ENCODE measurements around the gene TAX1BP1. TPM values are rescaled to one million over a fixed set of nuclear protein-coding genes. Genes with fewer than 3 reads are reported as not detected.

TAX1BP1 gene
- polyA plus RNA-seq, 1 donor (not counting 4 experiments of a cell fraction or from before 2014, with no cell fraction given) = 102 TPM

GRCh38 chr7:27708485-27708884 lies 31.5 kb upstream of the TAX1BP1 start:
- Histone ChIP-seq H3K9me1 (ENCODE audit: control insufficient read depth, extremely low read depth, insufficient read depth, low read length) (no peaks in the 10 kb centered on the region), H3K9ac (ENCODE audit: control insufficient read depth, extremely low read depth, insufficient read depth, low read length) (no peak overlapping the region), H3K36me3 (ENCODE audit: control insufficient read depth in 2 of 2, extremely low read depth in 1 of 2, insufficient read depth in 2 of 2, low read length in 2 of 2) (no peaks in the 10 kb centered on the region), H3K79me2 (ENCODE audit: control insufficient read depth, insufficient read depth, low read length) (no peaks in the 10 kb centered on the region), H3K27ac (ENCODE audit: control insufficient read depth, insufficient read depth, low read length) (no peak overlapping the region), H3K4me1 (ENCODE audit: control insufficient read depth, extremely low read depth, insufficient read depth, low read length) (no peaks in the 10 kb centered on the region), H3K9me3 (ENCODE audit: control insufficient read depth, low read depth, low read length) (no peaks in the 10 kb centered on the region), H2AFZ (ENCODE audit: control insufficient read depth, low read length) (no peak overlapping the region), H3K27me3 (ENCODE audit: control insufficient read depth, extremely low read depth, insufficient read depth, low read length) (no peaks in the 10 kb centered on the region), H3K4me3 (ENCODE audit: control insufficient read depth in 2 of 3, extremely low read depth in 1 of 3, insufficient read depth in 2 of 3, low read depth in 1 of 3, low read length in 3 of 3) (no peak overlapping the region), H3K4me2 (ENCODE audit: control insufficient read depth, extremely low read depth, insufficient read depth, low read depth, low read length) (no peak overlapping the region), H4K20me1 (ENCODE audit: control insufficient read depth, extremely low read depth, insufficient read depth, low read length) (no peaks in the 10 kb centered on the region)
- no peak for FAIRE-seq
- no peak for DNase-seq (ENCODE audit: low read depth, low spot score)
- TF ChIP-seq EZH2 (IDR thresholded peaks at IDR 0.05; ENCODE audit: low read length) (no peak), CTCF (optimal IDR thresholded peaks at IDR 0.05 in 1 of 3, IDR thresholded peaks at IDR 0.05 in 1 of 3, conservative IDR thresholded peaks at IDR 0.05 in 1 of 3; ENCODE audit: extremely low read depth in 1 of 3, insufficient read depth in 2 of 3, low read length in 3 of 3) (no peak)
- dilution Hi-C loops (cut with MboI; ENCODE audit: extremely low pct_ligation_motif_present, low sequenced_read_pairs) = no loop called here

GRCh38 chr7:27709137-27710075 lies 30.6 kb upstream of the TAX1BP1 start:
- H4K20me1 ChIP-seq (ENCODE audit: control insufficient read depth, extremely low read depth, insufficient read depth, low read length) = no peaks in the 10 kb centered on the region

More at GRCh38 chr7:27709137-27710075, 30.6 kb upstream of the TAX1BP1 start:
- no peak for TF ChIP-seq CTCF (optimal IDR thresholded peaks at IDR 0.05 in 1 of 3, IDR thresholded peaks at IDR 0.05 in 1 of 3, conservative IDR thresholded peaks at IDR 0.05 in 1 of 3; ENCODE audit: extremely low read depth in 1 of 3, insufficient read depth in 2 of 3, low read length in 3 of 3)
- no peak for TF ChIP-seq EZH2 (IDR thresholded peaks at IDR 0.05; ENCODE audit: low read length)
- dilution Hi-C loops (cut with MboI; ENCODE audit: extremely low pct_ligation_motif_present, low sequenced_read_pairs) = no loop called here
- H2AFZ ChIP-seq (ENCODE audit: control insufficient read depth, low read length) = no peak overlapping the region
- DNase-seq (ENCODE audit: low read depth, low spot score) (no peak), FAIRE-seq (no peak)
- H3K9ac ChIP-seq (ENCODE audit: control insufficient read depth, extremely low read depth, insufficient read depth, low read length) = no peak overlapping the region
- no peaks in the 10 kb centered on the region for H3K4me1 ChIP-seq (ENCODE audit: control insufficient read depth, extremely low read depth, insufficient read depth, low read length)
- H3K4me2 ChIP-seq (ENCODE audit: control insufficient read depth, extremely low read depth, insufficient read depth, low read depth, low read length) = no peak overlapping the region
- no peak overlapping the region for H3K4me3 ChIP-seq (ENCODE audit: control insufficient read depth in 2 of 3, extremely low read depth in 1 of 3, insufficient read depth in 2 of 3, low read depth in 1 of 3, low read length in 3 of 3)
- no peaks in the 10 kb centered on the region for H3K9me3 ChIP-seq (ENCODE audit: control insufficient read depth, low read depth, low read length)
- no peaks in the 10 kb centered on the region for H3K27me3 ChIP-seq (ENCODE audit: control insufficient read depth, extremely low read depth, insufficient read depth, low read length)
- no peaks in the 10 kb centered on the region for H3K36me3 ChIP-seq (ENCODE audit: control insufficient read depth in 2 of 2, extremely low read depth in 1 of 2, insufficient read depth in 2 of 2, low read length in 2 of 2)
- no peaks in the 10 kb centered on the region for H3K9me1 ChIP-seq (ENCODE audit: control insufficient read depth, extremely low read depth, insufficient read depth, low read length)
- H3K27ac ChIP-seq (ENCODE audit: control insufficient read depth, insufficient read depth, low read length) = no peak overlapping the region
- H3K79me2 ChIP-seq (ENCODE audit: control insufficient read depth, insufficient read depth, low read length) = no peaks in the 10 kb centered on the region
